HEK293T (cell line): Measurements from ENCODE around the gene FCER2.

Experiments used
- FOXM1 ChIP-seq: fragments of 450-650 bp; IDR thresholded peaks from 2 replicates; pipeline ENCODE4 v1.6.1; 2017; ENCODE audit warnings: mild to moderate bottlenecking, borderline replicate concordance
- LEF1 ChIP-seq: fragments of 450-650 bp; IDR thresholded peaks from 2 replicates; pipeline ENCODE4 v1.6.1; 2017; ENCODE audit warnings: mild to moderate bottlenecking, borderline replicate concordance
- SP1 ChIP-seq: fragments of 450-650 bp; IDR thresholded peaks from 2 replicates; pipeline ENCODE4 v1.6.1; 2017
- TARDBP ChIP-seq: fragments of 450-650 bp; IDR thresholded peaks from 2 replicates; pipeline ENCODE4 v1.6.1; 2016
- ZNF384 ChIP-seq: fragments of 450-650 bp; IDR thresholded peaks from 2 replicates; pipeline ENCODE4 v1.6.1; 2016

- no peak for TF ChIP-seq LEF1
- no peak for TF ChIP-seq ZNF384
- TF ChIP-seq SP1, result no peak
- TF ChIP-seq FOXM1, result no peak
- no peak for TF ChIP-seq TARDBP
Observed at GRCh38 chr19:7742575-7742974, 40.6 kb upstream of the FCER2 start.
